Mesenchymal stem cell (in vitro differentiated cells and primary cell): ENCODE results near the gene NAA15.

Experiments used
- DNase-seq: peaks from one replicate; pipeline ENCODE4 v3.0.0-alpha.2; 2013
- H2AFZ ChIP-seq: one replicate; pipeline ENCODE4 v1.6.1; 2013; ENCODE audit warnings: low read depth, mild to moderate bottlenecking, control low read depth, inconsistent platforms, low read length, moderate library complexity
- H2AK5ac ChIP-seq: 2 replicates; pipeline ENCODE4 v1.6.1; 2013; ENCODE audit warnings: low read length, moderate library complexity, mild to moderate bottlenecking, inconsistent platforms; ENCODE audit not compliant: severe bottlenecking
- H2BK120ac ChIP-seq: one replicate; pipeline ENCODE4 v1.6.1; 2013; ENCODE audit warnings: low read depth, mild to moderate bottlenecking, inconsistent platforms, low read length, moderate library complexity
- H2BK12ac ChIP-seq, 2 experiments: one replicate each; pipeline ENCODE4 v1.6.1; 2013; ENCODE audit warnings: inconsistent platforms in 2 of 2, low read length in 2 of 2, mild to moderate bottlenecking in 2 of 2, moderate library complexity in 2 of 2, control low read depth in 1 of 2
- H2BK15ac ChIP-seq: one replicate; pipeline ENCODE4 v1.6.1; 2013; ENCODE audit warnings: mild to moderate bottlenecking, low read depth, inconsistent platforms; ENCODE audit not compliant: poor library complexity, severe bottlenecking
- H2BK5ac ChIP-seq: 2 replicates; pipeline ENCODE4 v1.6.1; 2013; ENCODE audit warnings: low read depth, mild to moderate bottlenecking, low read length, control low read depth, inconsistent platforms; ENCODE audit not compliant: poor library complexity, severe bottlenecking
- H3K14ac ChIP-seq, 2 experiments: one replicate each; pipeline ENCODE4 v1.6.1; 2013; ENCODE audit warnings: inconsistent platforms in 2 of 2, low read length in 2 of 2, control low read depth in 1 of 2, mild to moderate bottlenecking in 1 of 2, moderate library complexity in 1 of 2
- H3K18ac ChIP-seq, 2 experiments: one replicate each; pipeline ENCODE4 v1.6.1; 2013; ENCODE audit warnings: inconsistent platforms in 2 of 2, low read length in 2 of 2, control low read depth in 1 of 2, low read depth in 1 of 2, mild to moderate bottlenecking in 1 of 2
- H3K23ac ChIP-seq, 2 experiments: one replicate each; pipeline ENCODE4 v1.6.1; 2013; ENCODE audit warnings: inconsistent platforms in 2 of 2, low read length in 2 of 2, mild to moderate bottlenecking in 2 of 2, moderate library complexity in 2 of 2, control low read depth in 1 of 2
- H3K27ac ChIP-seq: 2 replicates; pipeline ENCODE4 v1.5.1; 2013; ENCODE audit warnings: mild to moderate bottlenecking, moderate library complexity, low read length, control low read depth, inconsistent platforms; ENCODE audit not compliant: poor library complexity, severe bottlenecking
- H3K27me3 ChIP-seq, 2 experiments: 2 replicates each; pipeline versions ENCODE4 v1.6.1 to v1.7.0; 2013; ENCODE audit warnings: low read length in 2 of 2, mild to moderate bottlenecking in 2 of 2, moderate library complexity in 2 of 2, control low read depth in 1 of 2, inconsistent platforms in 1 of 2; ENCODE audit not compliant: control insufficient read depth in 1 of 2, insufficient read depth in 1 of 2
- H3K36me3 ChIP-seq, 2 experiments: 2 replicates each; pipeline versions ENCODE4 v1.6.1 to v1.7.0; 2013; ENCODE audit warnings: low read length in 2 of 2, control low read depth in 1 of 2, inconsistent platforms in 1 of 2, low read depth in 1 of 2, mild to moderate bottlenecking in 1 of 2; ENCODE audit not compliant: insufficient read depth in 2 of 2, control insufficient read depth in 1 of 2
- H3K4ac ChIP-seq, 2 experiments: one replicate each; pipeline ENCODE4 v1.6.1; 2013; ENCODE audit warnings: inconsistent platforms in 2 of 2, low read length in 2 of 2, mild to moderate bottlenecking in 2 of 2, moderate library complexity in 2 of 2, control low read depth in 1 of 2, low read depth in 1 of 2
- H3K4me1 ChIP-seq: 2 replicates; pipeline ENCODE4 v1.6.1; 2013; ENCODE audit warnings: low read depth, low read length, control low read depth; ENCODE audit not compliant: control insufficient read depth, insufficient read depth
- H3K4me2 ChIP-seq: 2 replicates; pipeline ENCODE4 v1.6.1; 2013; ENCODE audit warnings: low read length, mild to moderate bottlenecking, inconsistent platforms; ENCODE audit not compliant: poor library complexity, severe bottlenecking
- H3K4me3 ChIP-seq, 2 experiments: 2 replicates each; pipeline versions ENCODE4 v1.5.1 to v1.7.0; 2013; ENCODE audit warnings: low read length in 2 of 2, mild to moderate bottlenecking in 2 of 2, control low read depth in 1 of 2, low read depth in 1 of 2; ENCODE audit not compliant: insufficient read depth in 1 of 2
- H3K79me1 ChIP-seq: replicated peaks from 2 replicates; pipeline ENCODE4 v1.6.1; 2013; ENCODE audit warnings: mild to moderate bottlenecking, control low read depth, low read length, inconsistent platforms; ENCODE audit not compliant: poor library complexity, severe bottlenecking
- H3K9ac ChIP-seq: 2 replicates; pipeline ENCODE4 v1.7.0; 2013; ENCODE audit warnings: mild to moderate bottlenecking, low read length, moderate library complexity
- H3K9me3 ChIP-seq: 2 replicates; pipeline ENCODE4 v1.7.0; 2013; ENCODE audit warnings: mild to moderate bottlenecking, low read length; ENCODE audit not compliant: control insufficient read depth
- H4K8ac ChIP-seq: one replicate; pipeline ENCODE4 v1.6.1; 2013; ENCODE audit warnings: inconsistent platforms, mild to moderate bottlenecking, low read length, moderate library complexity
- H4K91ac ChIP-seq: one replicate; pipeline ENCODE4 v1.6.1; 2013; ENCODE audit warnings: mild to moderate bottlenecking, low read length, inconsistent platforms
- WGBS: methylation state at CpG from one replicate; pipeline ENCODE4 v1.1.7; 2013; ENCODE audit warnings: mixed read lengths; 5-methylcytosine and 5-hydroxymethylcytosine counted together

The NAA15 gene

DNA sequence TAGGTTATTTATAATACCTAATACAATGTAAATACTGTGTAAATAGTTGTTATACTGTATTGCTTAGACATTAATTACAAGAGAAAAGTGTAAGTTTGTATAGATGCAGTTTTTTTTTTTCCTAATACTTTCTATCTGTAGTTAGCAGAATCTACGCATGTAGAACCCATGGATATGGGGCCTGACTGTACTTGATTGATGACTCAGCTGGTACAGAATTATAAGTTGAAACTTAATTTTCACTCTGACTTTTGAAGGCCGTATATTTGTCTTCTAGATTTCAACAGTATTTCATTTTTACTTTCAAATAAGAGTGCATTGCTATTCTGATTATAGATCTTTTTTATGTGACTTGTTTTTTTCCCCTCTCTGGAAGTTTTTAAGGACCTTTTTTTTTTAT, 31.7 kb downstream of the NAA15 start:
- no peaks in the 10 kb centered on the region for H3K27me3 ChIP-seq
- H3K4me3 ChIP-seq: no peak overlapping the region
- no peak overlapping the region for H3K27ac ChIP-seq
- peaks cover 10% of the 10 kb centered on the region for H3K79me1 ChIP-seq
- H3K4me2 ChIP-seq: no peak overlapping the region
- H2BK15ac ChIP-seq: no peak overlapping the region
- H2AFZ ChIP-seq: no peak overlapping the region
- no peak for DNase-seq
- no peak overlapping the region for H2BK120ac ChIP-seq
- H3K23ac ChIP-seq: no peak overlapping the region
- no peaks in the 10 kb centered on the region for H3K9me3 ChIP-seq
- H2AK5ac ChIP-seq: no peak overlapping the region
- H3K9ac ChIP-seq: no peak overlapping the region
- H3K4me1 ChIP-seq: peaks cover 2% of the 10 kb centered on the region
- no peak overlapping the region for H3K18ac ChIP-seq
- no peak overlapping the region for H3K4ac ChIP-seq
- 83% methylated on average over 1 of the region's 2 CpGs for WGBS
- H2BK12ac ChIP-seq: no peak overlapping the region
- H4K91ac ChIP-seq: no peak overlapping the region
- H4K8ac ChIP-seq: no peak overlapping the region
- no peak overlapping the region for H3K14ac ChIP-seq
- peaks cover 12 to 29% of the 10 kb centered on the region in 2 experiments for H3K36me3 ChIP-seq
- H2BK5ac ChIP-seq: no peak overlapping the region

DNA sequence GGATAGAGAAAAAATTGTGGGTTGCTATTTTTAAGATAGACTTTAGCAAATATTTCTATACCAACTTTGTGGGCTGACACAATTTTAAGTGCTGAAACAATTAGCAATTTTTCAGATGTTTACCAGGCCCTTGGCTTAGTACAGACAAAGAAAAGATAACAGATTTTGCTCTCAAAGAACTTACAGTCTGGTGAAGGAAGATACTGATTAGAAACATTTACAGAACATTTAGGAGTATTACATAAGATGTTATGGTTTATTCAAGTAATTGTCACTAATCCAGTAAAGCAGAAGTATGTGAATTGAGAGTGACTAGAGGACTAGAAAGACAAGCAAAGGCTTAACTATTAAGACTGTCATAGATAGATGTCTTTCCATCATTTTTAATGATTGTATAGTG, 36.3 kb downstream of the NAA15 start:
- no peak for DNase-seq
- H3K4me2 ChIP-seq: no peak overlapping the region
- no peak overlapping the region for H2BK120ac ChIP-seq
- H3K27ac ChIP-seq: no peak overlapping the region
- H3K4me1 ChIP-seq: no peaks in the 10 kb centered on the region
- H2AK5ac ChIP-seq: no peak overlapping the region
- H3K36me3 ChIP-seq: peaks cover 13 to 49% of the 10 kb centered on the region in 2 experiments
- no peak overlapping the region for H3K4me3 ChIP-seq
- H3K9me3 ChIP-seq: no peaks in the 10 kb centered on the region
- H3K18ac ChIP-seq: no peak overlapping the region
- no peak overlapping the region for H3K9ac ChIP-seq
- no peak overlapping the region for H2BK12ac ChIP-seq
- H4K91ac ChIP-seq: no peak overlapping the region
- H3K14ac ChIP-seq: no peak overlapping the region
- H2BK15ac ChIP-seq: no peak overlapping the region
- H3K23ac ChIP-seq: no peak overlapping the region
- H3K4ac ChIP-seq: no peak overlapping the region
- no peak overlapping the region for H4K8ac ChIP-seq
- no peak overlapping the region for H2AFZ ChIP-seq
- peaks cover 18% of the 10 kb centered on the region for H3K79me1 ChIP-seq
- H3K27me3 ChIP-seq: no peaks in the 10 kb centered on the region
- H2BK5ac ChIP-seq: no peak overlapping the region

- Histone ChIP-seq H3K4me3 (no peak overlapping the region), H3K9me3 (no peaks in the 10 kb centered on the region), H2AK5ac (no peak overlapping the region), H3K4ac (no peak overlapping the region), H3K4me2 (no peak overlapping the region), H4K91ac (no peak overlapping the region), H2BK120ac (no peak overlapping the region), H3K4me1 (peaks cover 2% of the 10 kb centered on the region), H3K14ac (no peak overlapping the region), H3K36me3 (peaks cover 14 to 83% of the 10 kb centered on the region in 2 experiments), H3K79me1 (peaks cover 15% of the 10 kb centered on the region), H4K8ac (no peak overlapping the region), H3K9ac (no peak overlapping the region), H2BK5ac (no peak overlapping the region), H3K27me3 (no peaks in the 10 kb centered on the region), H3K23ac (no peak overlapping the region), H3K18ac (no peak overlapping the region), H3K27ac (no peak overlapping the region), H2BK12ac (no peak overlapping the region), H2BK15ac (no peak overlapping the region), H2AFZ (no peak overlapping the region)
- WGBS: no CpG with 5 or more reads among the region's 1 CpG
- DNase-seq: no peak
These were observed 60.0 kb downstream of the NAA15 start for GRCh38 chr4:139361301-139361700.

DNA sequence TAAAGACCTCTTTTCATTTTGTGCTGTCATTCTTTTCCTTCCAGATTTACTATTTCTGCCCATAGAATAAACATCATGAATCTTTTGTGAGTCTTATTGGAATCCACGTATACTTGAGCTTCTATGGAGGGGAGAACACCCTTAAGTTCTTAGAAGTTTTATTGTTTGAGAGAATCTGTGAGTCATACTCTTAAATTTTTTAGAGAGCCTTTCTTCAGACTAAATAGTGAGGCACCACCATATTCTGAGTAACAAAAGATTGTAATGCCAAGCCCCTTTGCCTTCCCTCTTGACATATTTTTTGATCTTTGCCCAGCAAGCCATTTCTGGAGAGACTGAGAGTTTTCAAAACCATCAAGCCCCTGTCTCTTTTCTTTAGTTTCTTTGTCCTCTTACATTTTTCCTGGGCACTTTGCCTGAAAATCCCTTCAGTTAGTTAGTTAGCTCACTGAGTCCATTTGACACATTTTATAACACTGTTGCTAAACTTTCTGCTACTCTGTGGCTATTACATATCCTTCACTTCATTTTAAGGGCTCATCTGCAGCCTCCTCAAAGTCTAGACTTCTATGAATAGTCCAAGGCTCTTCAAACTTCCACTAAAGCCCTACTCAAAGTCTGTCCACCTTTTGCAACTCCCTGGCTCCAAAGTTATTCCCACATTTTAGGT, 66.3 kb downstream of the NAA15 start:
- Histone ChIP-seq H2BK5ac (no peak overlapping the region), H4K91ac (no peak overlapping the region), H3K14ac (no peak overlapping the region), H2BK120ac (no peak overlapping the region), H3K9ac (no peak overlapping the region), H2BK15ac (no peak overlapping the region), H3K4me2 (no peak overlapping the region), H3K4ac (no peak overlapping the region), H3K23ac (no peak overlapping the region), H4K8ac (no peak overlapping the region), H3K4me3 (no peak overlapping the region), H3K9me3 (no peaks in the 10 kb centered on the region), H3K18ac (no peak overlapping the region), H3K27me3 (no peaks in the 10 kb centered on the region), H3K36me3 (peaks cover 10 to 62% of the 10 kb centered on the region in 2 experiments), H2BK12ac (no peak overlapping the region), H3K4me1 (peaks cover 5% of the 10 kb centered on the region), H3K79me1 (peaks cover 12% of the 10 kb centered on the region), H3K27ac (peak overlapping the region; percentile 82), H2AK5ac (no peak overlapping the region), H2AFZ (no peak overlapping the region)
- WGBS: no CpG with 5 or more reads among the region's 1 CpG
- DNase-seq: peak; percentile 56
